GM21447 (cell line): ENCODE data around the gene SFTPA1.
"Not testable (repeated sequence)": the region's sequence is repeated elsewhere in the genome, so short reads cannot be mapped to it uniquely, and the experiment has no call there.

Source experiments
- ATAC-seq: cut with Tn5 transposase; IDR thresholded peaks from one replicate; pipeline ENCODE4 v1.9.1; 2021; ENCODE audit not compliant: unreplicated experiment

The SFTPA1 gene

GRCh38 chr10:79610601-79611191 lies at the start of gene SFTPA1:
Gene SFTPA1, plus strand, starts transcription at chr10:79610939. Its CDS starts 887 bp downstream, at chr10:79611826.
- ATAC-seq, result no peak

DNA sequence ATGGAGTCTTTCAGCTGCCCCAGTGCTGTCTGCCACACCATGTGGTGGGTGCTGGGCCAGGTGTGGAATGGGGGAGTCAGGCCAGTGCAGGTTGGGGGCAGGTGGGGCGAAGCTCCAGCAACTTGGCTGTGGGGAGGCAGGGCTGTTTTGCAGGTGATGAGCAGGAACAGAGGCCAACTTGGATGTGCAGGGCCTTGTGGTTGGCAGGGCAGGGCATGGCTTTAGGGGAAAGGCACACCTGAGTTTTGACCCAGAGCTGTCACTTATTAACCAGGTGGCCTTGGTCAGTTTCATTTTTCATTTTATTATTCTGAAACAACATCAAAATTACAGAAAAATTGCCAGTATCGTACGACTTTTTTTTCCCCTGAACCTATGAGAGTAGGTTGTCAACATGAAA lies 49.5 kb upstream of the SFTPA1 start:
- no peak for ATAC-seq

GRCh38 chr10:79562135-79562756 lies 48.5 kb upstream of the SFTPA1 start:
- peak; percentile 75 for ATAC-seq

GRCh38 chr10:79563426-79563825 lies 47.3 kb upstream of the SFTPA1 start:
- no peak for ATAC-seq

GRCh38 chr10:79570624-79571023 lies 40.1 kb upstream of the SFTPA1 start:
- ATAC-seq, result not testable (repeated sequence)

- no peak for ATAC-seq
Measured at GRCh38 chr10:79579361-79579760, 31.4 kb upstream of the SFTPA1 start.

DNA sequence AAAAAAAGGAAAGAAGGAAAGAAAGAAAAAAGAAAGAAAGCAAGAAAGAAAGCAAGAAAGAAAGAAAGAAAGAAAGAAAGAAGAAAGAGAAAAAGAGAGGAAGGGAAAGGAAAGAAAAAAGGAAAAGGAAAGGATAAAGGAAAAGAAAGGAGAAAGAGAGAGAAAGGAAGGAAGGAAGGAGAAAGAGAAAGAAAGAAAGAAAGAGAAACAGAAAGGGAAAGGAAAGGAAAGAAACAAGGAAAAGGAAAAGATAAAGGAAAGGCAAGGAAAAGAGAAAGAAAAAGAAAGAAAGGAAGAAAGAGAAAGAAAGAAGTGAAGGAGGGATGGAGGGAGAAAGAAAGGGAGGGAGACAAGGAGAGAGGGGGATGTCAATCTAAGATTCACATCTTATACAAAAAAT lies 29.7 kb upstream of the SFTPA1 start:
- ATAC-seq, result no peak

DNA sequence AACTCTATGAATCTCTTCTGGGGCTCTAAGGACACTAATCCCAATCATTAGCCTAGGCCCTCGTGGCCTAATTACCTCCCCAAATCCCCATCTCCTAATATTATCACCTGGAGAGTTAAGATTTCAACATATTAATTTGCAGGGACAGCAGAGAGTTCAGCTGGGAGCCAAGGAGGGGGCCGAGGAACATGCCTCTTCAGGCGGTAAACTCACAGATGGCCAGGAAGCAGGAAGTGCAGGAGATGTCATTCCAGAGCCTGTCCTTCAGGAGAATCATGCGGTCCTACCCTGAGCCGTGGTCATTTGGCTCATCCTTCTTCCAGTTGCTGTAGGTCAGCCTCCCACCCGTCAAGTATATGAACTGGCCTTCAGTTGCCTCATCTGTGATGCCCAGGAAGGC lies 28.6 kb upstream of the SFTPA1 start:
- ATAC-seq, result no peak

- ATAC-seq, result not testable (repeated sequence)
Measured at GRCh38 chr10:79582954-79583353, 27.8 kb upstream of the SFTPA1 start.

DNA sequence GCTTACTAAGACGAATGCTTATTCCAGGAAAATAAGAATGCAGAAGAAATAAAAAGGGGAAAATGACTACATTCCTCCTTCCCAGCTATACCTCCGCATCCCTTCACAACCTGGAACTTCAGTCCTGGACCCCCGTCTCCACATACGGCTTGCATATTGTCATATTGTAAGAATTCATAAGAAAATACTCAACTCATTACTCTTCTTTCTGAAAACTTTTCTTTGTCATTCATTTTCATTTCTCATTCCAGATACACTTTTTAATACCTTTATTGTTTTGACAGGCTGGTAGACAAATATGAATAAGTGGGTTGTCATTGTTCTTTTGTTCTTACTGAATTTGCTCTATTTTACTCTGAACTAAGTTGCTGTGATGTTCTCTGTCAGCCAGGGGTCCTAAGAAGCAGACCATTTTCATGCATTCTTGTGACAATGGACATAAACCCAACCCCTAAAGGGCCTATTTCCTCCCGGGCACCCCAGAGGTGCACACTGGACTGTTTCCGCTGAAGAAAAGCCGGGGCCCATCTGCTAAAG lies 27.2 kb upstream of the SFTPA1 start:
- no peak for ATAC-seq

DNA sequence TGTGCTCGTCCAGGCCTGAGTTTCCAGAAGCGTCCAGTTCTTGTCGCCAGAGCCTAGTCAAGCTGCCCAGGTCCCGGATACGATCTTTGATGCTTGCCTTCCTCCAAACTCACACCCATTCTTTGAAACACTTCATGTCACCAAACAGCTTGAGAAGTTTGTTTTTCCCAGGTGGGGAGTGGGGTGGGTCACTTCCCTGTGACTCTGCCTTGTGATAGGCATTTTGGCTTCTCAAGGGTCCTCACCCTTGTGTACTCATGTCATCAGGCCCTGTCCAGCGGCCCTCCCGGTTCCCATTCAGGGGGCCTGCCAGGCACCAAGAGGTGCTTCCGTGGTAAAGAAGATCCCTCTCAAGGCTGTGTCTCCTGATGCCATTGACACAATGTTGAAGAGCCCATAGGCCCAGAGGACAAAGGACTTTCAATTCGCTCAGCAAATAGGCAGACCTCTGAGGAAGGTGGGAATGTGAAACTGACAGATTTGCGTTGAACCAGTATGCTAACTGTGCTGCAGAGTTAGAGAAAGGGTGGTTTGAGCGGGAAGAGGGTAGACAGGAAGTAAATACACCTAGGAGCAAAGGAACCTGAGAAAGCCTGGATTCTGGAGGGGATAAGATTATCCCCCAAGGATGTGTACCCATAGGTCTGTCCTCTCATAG lies 24.7 kb upstream of the SFTPA1 start:
- ATAC-seq, result no peak

- no peak for ATAC-seq
Measured at GRCh38 chr10:79586933-79587332, 23.8 kb upstream of the SFTPA1 start.

DNA sequence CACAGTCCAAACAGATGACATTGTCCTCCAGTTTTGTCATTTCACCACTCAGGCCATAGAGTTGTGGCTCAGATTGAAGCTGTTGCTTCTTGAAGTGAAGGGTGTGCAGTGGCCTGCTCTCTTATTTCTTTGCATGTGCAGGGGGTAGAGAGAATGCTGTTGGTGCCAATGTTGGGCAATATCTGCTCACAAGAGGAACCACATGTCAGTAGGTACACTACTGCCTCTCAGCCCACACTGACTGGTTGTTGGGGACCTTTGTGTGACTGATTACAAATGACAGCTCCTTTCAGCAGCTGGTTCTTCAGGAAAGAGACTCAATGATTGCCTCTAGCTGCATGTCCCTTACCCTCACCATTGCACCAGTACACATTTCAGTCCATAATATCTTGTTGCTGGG lies 21.9 kb upstream of the SFTPA1 start:
- ATAC-seq, result no peak

DNA sequence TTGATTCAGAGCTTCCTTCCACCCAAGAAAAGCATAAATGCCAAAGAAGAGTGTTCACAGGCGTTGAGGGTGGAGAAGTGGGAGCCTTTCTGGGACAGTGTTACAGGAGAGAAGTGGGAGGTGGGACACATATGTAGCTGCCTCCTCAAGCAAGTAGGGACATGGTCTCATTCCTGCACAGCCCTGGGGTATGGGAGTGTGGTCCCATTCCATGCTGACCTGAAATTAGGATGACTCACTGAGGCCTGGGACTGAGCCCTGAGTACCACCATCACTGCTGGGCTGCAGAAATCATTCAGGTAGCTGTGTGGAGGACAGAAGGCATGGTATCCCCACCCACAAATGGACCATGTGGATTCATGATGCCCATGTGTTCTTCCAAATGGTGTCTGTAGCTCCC lies 17.4 kb upstream of the SFTPA1 start:
- no peak for ATAC-seq

- ATAC-seq, result not testable (repeated sequence)
Measured at GRCh38 chr10:79594565-79594964, 16.2 kb upstream of the SFTPA1 start.

DNA sequence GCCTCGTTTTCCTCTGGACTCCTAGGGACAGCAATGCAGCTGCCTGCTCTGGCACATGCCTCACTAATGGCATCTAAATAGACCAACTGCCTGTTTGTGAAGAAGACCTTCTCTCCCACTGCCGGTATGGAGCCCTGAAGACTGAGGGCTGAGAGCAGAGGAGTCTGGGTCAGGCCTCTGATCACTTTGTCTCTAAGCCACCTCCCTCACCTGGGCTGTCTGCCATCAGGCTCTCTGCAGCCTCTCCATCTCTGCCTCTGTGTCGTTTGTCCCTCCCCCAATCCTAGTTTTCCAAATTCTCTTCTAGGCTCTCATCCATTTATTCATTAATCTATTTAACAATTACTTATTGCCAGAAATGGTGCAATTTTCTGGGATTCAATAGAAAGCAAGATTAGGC lies 15.2 kb upstream of the SFTPA1 start:
- no peak for ATAC-seq

GRCh38 chr10:79599644-79600043 lies 11.1 kb upstream of the SFTPA1 start:
- ATAC-seq, result not testable (repeated sequence)

DNA sequence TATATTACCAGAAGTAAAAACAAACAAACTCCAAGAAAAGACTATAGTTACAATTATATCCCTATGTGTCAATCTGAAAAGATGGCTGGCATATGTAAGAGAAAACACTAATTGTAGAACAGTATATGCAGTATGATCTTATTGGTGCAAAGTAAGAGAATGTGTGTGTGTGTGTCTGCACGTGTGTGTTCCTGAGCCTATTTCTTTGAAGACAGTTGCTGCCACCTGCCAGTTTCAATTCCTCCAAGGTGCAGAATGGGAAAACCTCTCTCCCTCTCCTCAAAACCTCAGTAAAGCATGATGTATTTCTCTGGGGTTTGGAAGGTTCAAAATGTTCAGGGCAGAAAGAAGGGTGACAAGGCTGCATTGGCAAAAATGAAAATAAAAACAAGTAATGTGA lies 8.8 kb upstream of the SFTPA1 start:
- no peak for ATAC-seq

GRCh38 chr10:79602953-79603352 lies 7.8 kb upstream of the SFTPA1 start:
- no peak for ATAC-seq

DNA sequence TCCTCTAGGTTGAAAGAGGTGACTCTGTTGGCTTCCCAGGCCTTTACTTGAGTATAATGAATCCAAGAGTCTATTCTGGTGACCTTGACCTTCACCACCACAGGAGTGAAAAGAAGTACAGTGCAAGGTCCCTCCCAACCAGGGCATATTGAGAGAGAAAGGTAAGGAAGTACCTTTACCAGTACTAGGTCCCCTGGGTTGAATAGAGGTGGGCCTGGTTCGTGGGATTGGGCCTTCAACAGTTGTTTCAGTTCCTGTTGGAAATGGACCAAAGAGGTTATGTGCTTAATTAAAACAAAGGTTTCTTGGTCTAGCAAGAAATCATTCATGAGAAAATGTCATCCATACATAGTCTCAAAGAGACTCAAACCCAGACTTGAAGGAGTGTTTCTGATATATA lies 6.4 kb upstream of the SFTPA1 start:
- no peak for ATAC-seq

DNA sequence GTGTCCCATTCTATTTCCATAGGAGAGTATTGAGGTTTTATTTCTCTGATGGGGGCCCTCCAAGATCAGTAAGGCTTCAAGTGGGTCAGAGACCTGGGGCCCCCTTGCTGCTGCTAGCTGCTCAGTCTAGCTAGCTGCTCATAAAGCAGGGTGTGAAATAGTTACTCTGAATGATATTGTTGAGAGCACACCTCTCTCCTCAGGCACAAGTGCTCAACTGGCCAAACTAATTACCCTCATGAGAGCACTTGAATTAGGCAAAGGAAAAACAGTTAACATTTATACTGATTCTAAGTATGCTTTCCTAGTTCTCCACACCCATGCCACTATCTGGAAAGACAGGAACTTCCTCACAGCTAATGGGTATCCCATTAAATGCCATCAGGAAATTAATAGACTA lies 5.4 kb upstream of the SFTPA1 start:
- ATAC-seq, result no peak
